K562 (cell line): ENCODE measurements around the gene CCDC9B.

Source experiments
- CBFB ChIP-seq: sonication (generic); formaldehyde crosslinking; IDR thresholded peaks from 2 replicates; pipeline ENCODE4 v1.4.0; 2020; ENCODE audit warnings: mild to moderate bottlenecking, missing genetic modification reagents
- CREBBP ChIP-seq: IDR thresholded peaks from one replicate; pipeline ENCODE4 v1.6.1; 2012; ENCODE audit warnings: low read depth, mild to moderate bottlenecking, control low read depth, inconsistent platforms, low read length
- FOXK1 ChIP-seq: sonication (generic); formaldehyde crosslinking; IDR thresholded peaks from 2 replicates; pipeline ENCODE4 v1.8.0; 2022; ENCODE audit warnings: missing genetic modification reagents, mild to moderate bottlenecking, borderline replicate concordance
- HCFC1 ChIP-seq: IDR thresholded peaks from 2 replicates; pipeline ENCODE4 v1.6.1; 2012; ENCODE audit warnings: low read depth, low read length, improper control_type of control experiment
- IRF1 ChIP-seq: sonication (generic); formaldehyde crosslinking; IDR thresholded peaks from 2 replicates; pipeline ENCODE4 v1.8.0; 2022; ENCODE audit warnings: missing genetic modification reagents, mild to moderate bottlenecking, borderline replicate concordance
- L3MBTL2 ChIP-seq: fragments of 450-650 bp; IDR thresholded peaks from 2 replicates; pipeline ENCODE4 v1.6.1; 2016; ENCODE audit warnings: mild to moderate bottlenecking, moderate library complexity
- NR2F6 ChIP-seq: fragments of 450-650 bp; formaldehyde crosslinking; IDR thresholded peaks from 2 replicates; pipeline ENCODE4 v1.4.0; 2020; ENCODE audit warnings: mild to moderate bottlenecking
- POLR2A ChIP-seq: fragments of 450-650 bp; conservative IDR thresholded peaks from 2 replicates; pipeline ENCODE4 v1.6.1; 2016
- POLR2B ChIP-seq: fragments of 450-650 bp; IDR thresholded peaks from 2 replicates; pipeline ENCODE4 v1.6.1; 2018; ENCODE audit warnings: low read depth; ENCODE audit not compliant: partially characterized antibody
- SIN3A ChIP-seq, 2 experiments: fragments of 150-350 bp in 1 of 2; IDR thresholded peaks; 2 replicates each; pipeline ENCODE4 v1.6.1; 2011 to 2016; ENCODE audit warnings: borderline replicate concordance in 2 of 2, low read depth in 2 of 2, low read length in 2 of 2, mild to moderate bottlenecking in 2 of 2, moderate library complexity in 2 of 2; ENCODE audit not compliant: control insufficient read depth in 1 of 2
- SIN3B ChIP-seq: fragments of 450-650 bp; IDR thresholded peaks from 2 replicates; pipeline ENCODE4 v1.6.1; 2017; ENCODE audit warnings: low read depth, mild to moderate bottlenecking, moderate library complexity
- ZFP36 ChIP-seq: fragments of 150-350 bp; IDR thresholded peaks from 2 replicates; pipeline ENCODE4 v1.6.1; 2018; ENCODE audit warnings: low read length, low read depth; ENCODE audit not compliant: partially characterized antibody
- ZSCAN29 ChIP-seq: fragments of 450-650 bp; IDR thresholded peaks from 2 replicates; pipeline ENCODE4 v1.6.1; 2017
- TF ChIP-seq, protein P1 (sequence below), 3 experiments: IDR thresholded peaks in 2 of 3; conservative IDR thresholded peaks in 1 of 3; 2 replicates each; pipeline ENCODE4 v1.5.1; 2011 to 2012; ENCODE audit warnings: low read length in 3 of 3, mild to moderate bottlenecking in 3 of 3, control low read depth in 2 of 3, improper control_type of control experiment in 1 of 3, inconsistent platforms in 1 of 3, low read depth in 1 of 3, mixed read lengths in 1 of 3, moderate library complexity in 1 of 3; ENCODE audit not compliant: insufficient read depth in 2 of 3

DNA sequence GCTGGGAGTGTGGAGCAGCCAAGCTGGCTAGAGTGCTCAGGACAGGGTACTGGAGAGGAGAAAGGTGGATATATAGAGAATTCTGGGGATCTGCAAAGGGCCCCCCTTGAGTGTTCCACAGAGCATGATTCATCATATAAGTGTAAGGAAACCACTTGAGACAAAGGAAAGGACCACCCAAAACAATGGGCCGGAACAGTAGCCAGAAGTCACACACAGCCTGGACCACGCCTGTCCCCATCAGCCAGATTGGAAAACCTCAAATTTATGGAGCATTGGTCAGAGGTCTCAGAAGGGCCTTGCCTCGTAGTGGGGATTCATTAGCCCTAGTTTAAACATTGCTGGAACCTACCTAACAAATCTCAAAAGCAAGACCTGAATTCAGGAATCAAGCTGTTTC lies 36.9 kb upstream of the CCDC9B start:
- TF ChIP-seq CBFB (CRISPR knock-in tag), result no peak
- no peak for TF ChIP-seq L3MBTL2
- no peak for TF ChIP-seq FOXK1
- TF ChIP-seq, protein P1, sequence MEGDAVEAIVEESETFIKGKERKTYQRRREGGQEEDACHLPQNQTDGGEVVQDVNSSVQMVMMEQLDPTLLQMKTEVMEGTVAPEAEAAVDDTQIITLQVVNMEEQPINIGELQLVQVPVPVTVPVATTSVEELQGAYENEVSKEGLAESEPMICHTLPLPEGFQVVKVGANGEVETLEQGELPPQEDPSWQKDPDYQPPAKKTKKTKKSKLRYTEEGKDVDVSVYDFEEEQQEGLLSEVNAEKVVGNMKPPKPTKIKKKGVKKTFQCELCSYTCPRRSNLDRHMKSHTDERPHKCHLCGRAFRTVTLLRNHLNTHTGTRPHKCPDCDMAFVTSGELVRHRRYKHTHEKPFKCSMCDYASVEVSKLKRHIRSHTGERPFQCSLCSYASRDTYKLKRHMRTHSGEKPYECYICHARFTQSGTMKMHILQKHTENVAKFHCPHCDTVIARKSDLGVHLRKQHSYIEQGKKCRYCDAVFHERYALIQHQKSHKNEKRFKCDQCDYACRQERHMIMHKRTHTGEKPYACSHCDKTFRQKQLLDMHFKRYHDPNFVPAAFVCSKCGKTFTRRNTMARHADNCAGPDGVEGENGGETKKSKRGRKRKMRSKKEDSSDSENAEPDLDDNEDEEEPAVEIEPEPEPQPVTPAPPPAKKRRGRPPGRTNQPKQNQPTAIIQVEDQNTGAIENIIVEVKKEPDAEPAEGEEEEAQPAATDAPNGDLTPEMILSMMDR (IDR thresholded peaks at IDR 0.05 in 2 of 3, conservative IDR thresholded peaks at IDR 0.05 in 1 of 3; ENCODE audit: insufficient read depth in 2 of 3, low read depth in 1 of 3, low read length in 3 of 3), result no peak
- TF ChIP-seq ZSCAN29, result no peak
- no peak for TF ChIP-seq NR2F6
- no peak for TF ChIP-seq SIN3A (IDR thresholded peaks at IDR 0.05; ENCODE audit: borderline replicate concordance in 2 of 2, control insufficient read depth in 1 of 2, low read depth in 2 of 2, low read length in 2 of 2)
- no peak for TF ChIP-seq ZFP36
- no peak for TF ChIP-seq POLR2A
- no peak for TF ChIP-seq POLR2B
- TF ChIP-seq CREBBP, result no peak
- no peak for TF ChIP-seq HCFC1
- TF ChIP-seq SIN3B, result no peak
- no peak for TF ChIP-seq IRF1 (CRISPR knock-in tag)
